SIG-M5 (cell line): Measurements from ENCODE around the gene LRFN2.

Experiments
- DNase-seq: peaks from one replicate; lab custom pipeline; 2025; lab: John Stamatoyannopoulos, UW

The LRFN2 gene

GRCh38 chr6:40543776-40544175, 43.4 kb downstream of the LRFN2 start:
- no peak for DNase-seq

- no peak for DNase-seq
Measured at GRCh38 chr6:40543146-40543545, 44.0 kb downstream of the LRFN2 start.

- no peak for DNase-seq
Measured at GRCh38 chr6:40542175-40542764, 44.9 kb downstream of the LRFN2 start.

- DNase-seq, result no peak
Measured at GRCh38 chr6:40541556-40542174, 45.5 kb downstream of the LRFN2 start.

- DNase-seq, result no peak
Measured at GRCh38 chr6:40540790-40541189, 46.4 kb downstream of the LRFN2 start.

- DNase-seq, result no peak
Measured at GRCh38 chr6:40539853-40540252, 47.3 kb downstream of the LRFN2 start.

GRCh38 chr6:40538556-40538955, 48.6 kb downstream of the LRFN2 start:
- DNase-seq, result no peak

GRCh38 chr6:40537446-40537845, 49.7 kb downstream of the LRFN2 start:
- DNase-seq, result no peak

- DNase-seq, result no peak
Measured at GRCh38 chr6:40536442-40536841, 50.7 kb downstream of the LRFN2 start.

- no peak for DNase-seq
Measured at GRCh38 chr6:40535819-40536380, 51.3 kb downstream of the LRFN2 start.

GRCh38 chr6:40535110-40535818, 51.9 kb downstream of the LRFN2 start:
- no peak for DNase-seq

GRCh38 chr6:40532349-40533000, 54.7 kb downstream of the LRFN2 start:
- DNase-seq, result no peak

- DNase-seq, result no peak
Measured at GRCh38 chr6:40529919-40530318, 57.2 kb downstream of the LRFN2 start.

GRCh38 chr6:40529040-40529439, 58.1 kb downstream of the LRFN2 start:
- DNase-seq, result no peak

GRCh38 chr6:40528051-40528450, 59.1 kb downstream of the LRFN2 start:
- no peak for DNase-seq

GRCh38 chr6:40526036-40526435, 61.1 kb downstream of the LRFN2 start:
- DNase-seq, result no peak

- DNase-seq, result no peak
Measured at GRCh38 chr6:40524797-40525585, 62.2 kb downstream of the LRFN2 start.

GRCh38 chr6:40523505-40524172, 63.5 kb downstream of the LRFN2 start:
- DNase-seq, result no peak

- no peak for DNase-seq
Measured at GRCh38 chr6:40521496-40521895, 65.7 kb downstream of the LRFN2 start.

- no peak for DNase-seq
Measured at GRCh38 chr6:40520678-40521077, 66.5 kb downstream of the LRFN2 start.

GRCh38 chr6:40520084-40520483, 67.1 kb downstream of the LRFN2 start:
- DNase-seq, result no peak
